ENCODE data around the gene ISLR.

Gene ISLR

DNA sequence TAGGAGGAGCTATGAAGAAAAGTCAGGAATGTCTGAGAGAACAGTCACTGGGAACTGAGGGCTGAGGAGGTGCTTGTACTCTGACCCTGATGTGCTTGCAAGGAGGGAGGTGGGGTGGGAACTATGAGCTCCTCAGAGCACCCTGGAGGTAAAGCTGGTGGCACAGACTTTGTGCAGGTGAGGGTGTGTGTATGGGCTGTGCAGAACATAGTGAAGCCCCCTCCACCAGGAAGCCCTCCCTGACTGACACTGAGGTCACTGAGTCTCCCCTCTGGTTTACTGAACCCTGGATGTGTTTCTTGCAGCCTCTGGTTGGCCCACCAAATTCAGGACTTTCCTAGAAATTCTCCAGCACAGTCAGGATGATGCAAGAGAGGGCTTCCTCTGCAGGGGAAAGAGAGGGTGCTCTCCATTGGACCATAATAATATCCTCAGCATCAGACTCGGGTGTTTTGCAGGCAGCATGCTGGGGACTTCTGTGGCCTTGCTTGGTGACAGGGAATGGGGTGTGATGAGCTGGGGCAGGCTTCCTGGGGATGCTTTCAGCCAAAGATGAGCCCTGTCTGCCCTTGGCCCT lies 1.5 kb upstream of the ISLR start:
- no peak for DNase-seq

DNA sequence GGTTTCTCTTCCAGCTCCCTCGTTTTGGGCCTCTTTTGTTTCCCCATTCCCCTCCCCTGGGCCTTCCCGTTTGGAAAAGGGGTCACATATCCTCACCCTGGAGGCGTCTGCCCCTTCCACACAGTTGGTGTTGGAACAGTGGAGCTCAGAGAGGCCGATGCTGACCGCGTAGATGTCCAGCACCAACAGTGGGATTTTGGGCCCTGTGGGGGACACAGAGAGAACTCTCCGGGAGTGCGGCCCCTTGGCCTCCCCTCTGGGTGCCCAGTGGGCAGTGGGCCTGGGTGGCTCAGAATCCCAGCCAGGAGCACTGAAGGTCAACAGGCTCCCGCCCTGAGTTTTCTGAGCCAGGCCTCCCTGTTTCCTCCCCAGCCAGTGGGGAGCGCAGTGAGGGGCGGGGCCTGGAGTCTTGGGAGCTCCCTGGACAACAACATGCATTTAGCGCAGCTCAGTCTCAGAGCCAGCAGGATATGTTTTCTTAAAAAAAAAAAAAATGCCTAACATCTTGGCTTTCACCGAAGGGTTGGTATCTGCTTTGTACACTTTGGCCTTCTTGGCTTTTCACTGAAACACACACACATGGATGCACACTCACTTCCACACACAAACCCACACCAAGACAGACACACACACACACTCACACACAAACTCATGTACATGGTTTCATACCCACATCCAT lies 670 bp upstream of the ISLR start:
- DNase-seq = no peak

DNA sequence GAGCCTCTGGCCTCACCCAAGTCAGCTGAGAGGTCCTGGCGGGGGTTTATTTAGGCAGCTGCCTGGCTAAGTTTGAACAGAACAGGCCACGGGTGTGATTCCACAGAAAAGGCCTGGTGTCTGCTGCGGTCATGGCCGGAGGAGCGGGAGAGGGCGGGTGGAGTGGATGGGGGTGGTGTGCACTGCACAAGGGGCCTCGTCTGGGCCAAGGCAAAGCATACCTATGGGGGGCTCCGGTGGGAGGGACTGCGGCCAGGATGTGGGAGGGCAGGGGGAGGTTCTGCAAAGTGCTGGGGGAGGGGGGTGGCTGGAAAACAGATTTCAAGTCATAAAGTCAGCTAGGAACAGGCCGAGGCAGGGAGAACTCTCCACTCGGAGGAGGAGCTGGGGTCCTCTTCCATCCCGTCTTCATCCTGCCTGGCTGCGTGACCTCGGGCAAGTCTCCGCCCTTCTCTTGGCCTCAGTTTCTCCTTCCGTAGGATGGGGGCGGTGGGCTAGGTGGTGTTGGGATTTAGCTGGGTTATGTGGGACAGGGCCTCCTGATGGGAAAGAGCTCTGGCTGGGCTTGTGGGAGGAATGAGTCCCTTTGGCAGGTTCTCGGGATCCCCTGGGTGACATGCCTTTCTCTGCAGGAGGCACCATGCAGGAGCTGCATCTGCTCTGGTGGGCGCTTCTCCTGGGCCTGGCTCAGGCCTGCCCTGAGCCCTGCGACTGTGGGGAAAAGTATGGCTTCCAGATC lies 878 bp downstream of the ISLR start:
- no peak for DNase-seq

DNA sequence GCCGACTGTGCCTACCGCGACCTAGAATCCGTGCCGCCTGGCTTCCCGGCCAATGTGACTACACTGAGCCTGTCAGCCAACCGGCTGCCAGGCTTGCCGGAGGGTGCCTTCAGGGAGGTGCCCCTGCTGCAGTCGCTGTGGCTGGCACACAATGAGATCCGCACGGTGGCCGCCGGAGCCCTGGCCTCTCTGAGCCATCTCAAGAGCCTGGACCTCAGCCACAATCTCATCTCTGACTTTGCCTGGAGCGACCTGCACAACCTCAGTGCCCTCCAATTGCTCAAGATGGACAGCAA lies 1.4 kb downstream of the ISLR start:
- no peak for DNase-seq

DNA sequence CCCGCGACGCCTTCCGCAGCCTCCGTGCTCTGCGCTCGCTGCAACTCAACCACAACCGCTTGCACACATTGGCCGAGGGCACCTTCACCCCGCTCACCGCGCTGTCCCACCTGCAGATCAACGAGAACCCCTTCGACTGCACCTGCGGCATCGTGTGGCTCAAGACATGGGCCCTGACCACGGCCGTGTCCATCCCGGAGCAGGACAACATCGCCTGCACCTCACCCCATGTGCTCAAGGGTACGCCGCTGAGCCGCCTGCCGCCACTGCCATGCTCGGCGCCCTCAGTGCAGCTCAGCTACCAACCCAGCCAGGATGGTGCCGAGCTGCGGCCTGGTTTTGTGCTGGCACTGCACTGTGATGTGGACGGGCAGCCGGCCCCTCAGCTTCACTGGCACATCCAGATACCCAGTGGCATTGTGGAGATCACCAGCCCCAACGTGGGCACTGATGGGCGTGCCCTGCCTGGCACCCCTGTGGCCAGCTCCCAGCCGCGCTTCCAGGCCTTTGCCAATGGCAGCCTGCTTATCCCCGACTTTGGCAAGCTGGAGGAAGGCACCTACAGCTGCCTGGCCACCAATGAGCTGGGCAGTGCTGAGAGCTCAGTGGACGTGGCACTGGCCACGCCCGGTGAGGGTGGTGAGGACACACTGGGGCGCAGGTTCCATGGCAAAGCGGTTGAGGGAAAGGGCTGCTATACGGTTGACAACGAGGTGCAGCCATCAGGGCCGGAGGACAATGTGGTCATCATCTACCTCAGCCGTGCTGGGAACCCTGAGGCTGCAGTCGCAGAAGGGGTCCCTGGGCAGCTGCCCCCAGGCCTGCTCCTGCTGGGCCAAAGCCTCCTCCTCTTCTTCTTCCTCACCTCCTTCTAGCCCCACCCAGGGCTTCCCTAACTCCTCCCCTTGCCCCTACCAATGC lies 2.0 kb downstream of the ISLR start:
- DNase-seq = no peak

DNA sequence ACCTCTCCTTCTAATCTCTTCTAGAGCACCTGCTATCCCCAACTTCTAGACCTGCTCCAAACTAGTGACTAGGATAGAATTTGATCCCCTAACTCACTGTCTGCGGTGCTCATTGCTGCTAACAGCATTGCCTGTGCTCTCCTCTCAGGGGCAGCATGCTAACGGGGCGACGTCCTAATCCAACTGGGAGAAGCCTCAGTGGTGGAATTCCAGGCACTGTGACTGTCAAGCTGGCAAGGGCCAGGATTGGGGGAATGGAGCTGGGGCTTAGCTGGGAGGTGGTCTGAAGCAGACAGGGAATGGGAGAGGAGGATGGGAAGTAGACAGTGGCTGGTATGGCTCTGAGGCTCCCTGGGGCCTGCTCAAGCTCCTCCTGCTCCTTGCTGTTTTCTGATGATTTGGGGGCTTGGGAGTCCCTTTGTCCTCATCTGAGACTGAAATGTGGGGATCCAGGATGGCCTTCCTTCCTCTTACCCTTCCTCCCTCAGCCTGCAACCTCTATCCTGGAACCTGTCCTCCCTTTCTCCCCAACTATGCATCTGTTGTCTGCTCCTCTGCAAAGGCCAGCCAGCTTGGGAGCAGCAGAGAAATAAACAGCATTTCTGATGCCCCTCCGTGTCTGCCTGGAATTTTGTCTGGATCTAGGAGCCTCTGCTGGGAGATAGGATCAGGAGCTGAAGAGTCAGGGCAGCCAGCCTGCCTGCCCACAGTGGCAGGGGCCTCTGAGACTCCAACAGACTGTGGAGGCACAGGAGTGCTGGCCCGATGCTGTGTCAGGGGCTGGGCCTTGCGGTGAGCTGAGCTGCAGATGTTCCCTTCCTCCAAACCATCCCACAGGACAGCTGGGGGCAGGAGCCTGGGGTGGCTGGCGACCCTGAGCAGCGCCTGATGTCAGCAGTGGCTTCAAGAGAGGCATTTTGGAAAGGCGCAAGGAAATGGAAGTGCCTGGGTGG lies 3.0 kb downstream of the ISLR start:
- DNase-seq = no peak

DNA sequence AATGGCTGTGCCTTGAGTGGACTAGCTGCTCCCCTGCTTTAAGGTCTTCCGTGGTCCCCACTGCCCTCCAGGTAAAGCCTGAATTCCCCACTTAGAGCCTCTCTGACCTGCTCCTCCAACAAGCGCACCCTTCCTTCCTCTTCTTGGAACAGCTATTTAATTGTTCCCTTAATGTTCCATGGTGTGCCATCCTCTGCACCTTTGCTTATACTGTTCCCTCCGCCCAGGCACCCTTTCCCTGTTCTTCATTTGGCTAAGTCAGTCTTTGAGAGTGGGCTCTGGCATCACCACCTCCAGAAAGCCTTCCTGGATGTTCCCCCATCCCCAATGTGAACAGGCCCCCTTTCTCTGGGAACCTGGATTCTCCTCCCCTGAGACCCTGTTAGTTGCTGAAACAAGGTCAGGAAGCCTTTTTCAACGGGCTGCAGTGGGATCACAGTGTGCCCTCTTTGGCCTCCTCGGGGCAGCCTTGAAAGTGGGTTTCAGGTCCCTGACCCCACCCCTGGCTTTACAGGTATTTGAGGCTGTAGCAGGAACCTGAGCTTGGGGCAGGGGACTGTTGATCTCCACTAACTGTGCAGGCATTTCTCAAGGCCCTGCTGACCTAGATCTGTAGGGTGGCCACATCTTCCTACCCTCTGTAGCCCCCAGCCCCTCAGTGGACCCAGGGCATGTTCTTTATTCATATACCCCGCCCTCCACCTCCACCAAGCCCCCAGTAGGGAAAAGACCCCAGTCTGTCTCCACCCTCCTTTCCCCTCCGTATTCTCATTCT lies 5.0 kb downstream of the ISLR start:
- DNase-seq = no peak

DNA sequence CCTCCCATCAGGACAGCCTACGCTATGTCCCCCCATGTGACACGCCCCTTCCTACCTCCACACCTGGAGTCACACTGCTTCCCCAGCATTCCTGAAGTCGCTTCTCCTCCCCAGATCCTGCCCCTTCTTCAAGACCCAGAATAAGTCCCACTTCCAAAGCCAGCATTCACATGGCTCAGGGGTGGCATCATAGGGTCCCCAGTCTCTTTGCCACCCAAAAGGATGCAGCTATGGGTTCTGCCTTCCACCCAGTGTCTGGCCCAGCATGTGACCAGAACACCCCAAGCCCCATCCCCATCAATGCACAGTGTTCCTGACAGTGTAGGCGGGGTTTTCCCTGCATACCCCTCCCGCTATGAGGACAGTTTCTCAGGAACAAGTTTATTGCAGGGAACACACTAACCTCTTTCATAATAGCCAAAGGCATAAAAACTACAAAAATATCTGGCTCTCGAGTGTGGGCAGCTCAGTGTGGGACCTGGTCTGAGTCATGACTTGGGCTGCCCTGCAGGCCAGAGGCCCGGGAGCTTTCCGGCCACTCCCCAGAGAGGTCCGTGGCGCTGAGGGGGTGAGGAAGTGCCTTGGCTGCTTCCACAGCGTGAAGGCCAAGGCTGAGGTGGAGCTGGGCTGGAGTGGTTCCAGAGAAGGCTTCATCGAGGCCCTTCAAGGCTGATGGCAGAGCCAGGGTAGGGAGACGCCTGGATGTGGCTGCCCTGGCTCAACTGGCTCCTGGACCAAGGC lies 5.8 kb downstream of the ISLR start:
- DNase-seq = no peak

DNA sequence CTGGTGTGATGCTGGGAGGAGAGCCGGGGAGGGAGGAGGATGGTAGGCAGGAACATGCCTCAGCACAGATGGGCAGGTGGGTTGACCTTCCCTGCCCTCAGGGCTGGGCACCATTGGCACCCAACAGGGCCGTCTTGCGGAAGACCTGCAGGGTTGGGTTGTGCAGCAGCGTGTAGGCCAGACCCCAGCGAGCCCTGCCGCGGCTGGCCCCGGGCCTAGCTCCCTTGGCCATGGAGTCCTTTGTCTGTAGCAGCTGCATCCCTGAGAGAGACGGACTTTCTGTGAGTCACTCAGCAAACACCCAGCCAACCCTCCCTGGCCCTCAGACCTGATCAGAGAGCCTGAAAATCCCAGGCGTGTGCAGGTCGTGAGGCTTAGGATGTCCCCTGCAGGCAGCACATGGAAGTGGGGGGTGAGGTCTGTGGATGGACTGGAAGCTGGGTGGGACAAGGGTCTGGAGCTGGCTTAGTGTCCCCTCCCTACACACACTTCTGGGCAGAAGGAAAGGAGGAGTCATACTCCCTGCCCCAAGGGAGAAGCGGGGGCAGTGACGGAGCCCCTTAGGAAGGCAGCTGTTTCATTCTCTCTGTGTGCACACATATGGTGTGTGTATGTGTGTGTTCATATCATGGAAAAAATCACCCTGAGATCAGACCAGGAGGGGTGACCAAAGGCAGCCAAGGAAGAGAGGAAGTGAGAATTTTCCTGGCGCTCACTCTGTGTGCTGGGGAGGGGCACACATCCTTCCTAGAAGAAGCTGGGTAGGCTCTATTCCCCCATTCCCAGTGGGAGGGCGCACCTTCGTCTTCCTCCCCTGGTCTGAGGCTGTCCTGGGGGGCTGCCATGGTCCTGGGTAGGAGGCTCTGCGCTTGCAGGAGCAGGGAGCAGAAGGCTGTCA lies 6.7 kb downstream of the ISLR start:
- DNase-seq = no peak

DNA sequence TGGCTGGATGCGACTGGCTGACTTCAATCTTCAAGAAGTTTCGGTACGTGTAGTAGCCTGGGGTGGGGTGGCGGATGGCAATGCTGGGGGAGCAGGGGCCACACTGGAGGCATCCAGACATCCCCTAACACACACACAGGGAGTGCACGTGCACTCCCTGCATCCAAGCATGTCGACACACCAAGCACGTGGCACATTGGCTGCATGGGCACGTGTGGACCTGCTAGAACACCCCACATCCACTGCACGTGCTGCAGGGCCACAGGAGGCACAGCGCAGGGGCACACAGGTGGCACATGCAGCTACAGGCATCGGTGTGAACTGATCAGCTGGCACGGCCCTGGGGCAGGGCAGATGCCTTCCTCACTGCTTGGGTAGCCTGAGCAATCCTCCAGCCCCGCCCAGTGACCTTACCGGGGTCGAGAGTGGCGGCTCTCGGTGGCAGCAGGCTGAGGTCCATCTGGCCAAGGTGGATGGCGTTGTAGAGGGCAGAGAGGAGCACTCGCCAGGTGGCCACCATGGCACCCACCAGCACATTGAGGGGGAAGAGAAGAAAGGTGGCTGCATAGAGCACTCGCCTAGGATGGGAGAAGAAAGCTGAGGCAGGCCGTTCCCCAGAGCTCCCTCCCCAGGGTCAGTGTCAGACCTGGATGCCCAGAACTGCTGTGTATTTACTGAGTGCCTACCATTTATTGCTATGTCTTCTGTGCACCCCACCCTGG lies 7.5 kb downstream of the ISLR start:
- DNase-seq = no peak

DNA sequence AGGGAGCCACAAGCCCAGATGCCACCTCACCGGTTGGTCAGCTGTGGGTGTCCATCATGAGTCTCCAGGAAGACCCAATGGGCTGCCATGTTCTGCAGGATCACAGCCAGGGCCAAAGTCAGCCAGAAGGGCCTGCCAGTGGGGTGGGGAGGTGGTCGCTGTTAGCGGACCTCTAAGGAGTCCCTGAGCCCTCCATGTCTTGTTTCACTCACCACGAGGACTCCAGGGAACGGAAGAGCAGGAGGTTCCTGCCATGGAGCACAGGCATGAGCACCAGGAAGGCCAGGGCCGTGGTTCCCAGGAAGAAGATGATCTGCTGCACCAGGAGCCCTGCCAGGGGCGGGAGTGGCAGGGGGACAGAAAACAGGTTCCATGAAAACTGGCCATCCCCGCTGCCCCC lies 8.6 kb downstream of the ISLR start:
- DNase-seq = no peak

DNA sequence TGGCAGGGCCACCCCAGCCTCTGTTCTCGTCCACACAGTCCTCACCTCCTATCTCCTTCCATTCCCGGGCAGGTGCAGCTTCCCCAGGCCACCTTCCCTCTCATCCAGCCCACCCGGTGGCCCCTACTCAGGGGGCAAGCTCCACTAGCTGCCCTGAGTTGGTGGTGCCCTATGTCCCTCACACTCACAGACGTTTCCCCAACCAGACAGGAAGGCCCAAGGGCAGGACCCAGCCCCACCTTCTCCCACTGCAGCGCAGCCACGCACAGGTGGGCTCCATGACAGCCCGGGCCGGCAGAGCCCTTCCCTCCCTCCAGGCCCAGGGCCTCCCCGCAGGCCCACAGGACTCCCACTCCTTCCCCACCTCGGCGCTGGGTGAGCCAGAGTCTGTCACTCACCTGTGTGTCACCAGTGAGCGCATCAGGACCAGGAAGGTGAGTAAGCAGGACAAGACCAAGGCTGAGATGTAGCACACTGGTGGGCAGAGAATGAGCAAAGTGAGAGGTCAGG lies 11.1 kb downstream of the ISLR start:
- no peak for DNase-seq

DNA sequence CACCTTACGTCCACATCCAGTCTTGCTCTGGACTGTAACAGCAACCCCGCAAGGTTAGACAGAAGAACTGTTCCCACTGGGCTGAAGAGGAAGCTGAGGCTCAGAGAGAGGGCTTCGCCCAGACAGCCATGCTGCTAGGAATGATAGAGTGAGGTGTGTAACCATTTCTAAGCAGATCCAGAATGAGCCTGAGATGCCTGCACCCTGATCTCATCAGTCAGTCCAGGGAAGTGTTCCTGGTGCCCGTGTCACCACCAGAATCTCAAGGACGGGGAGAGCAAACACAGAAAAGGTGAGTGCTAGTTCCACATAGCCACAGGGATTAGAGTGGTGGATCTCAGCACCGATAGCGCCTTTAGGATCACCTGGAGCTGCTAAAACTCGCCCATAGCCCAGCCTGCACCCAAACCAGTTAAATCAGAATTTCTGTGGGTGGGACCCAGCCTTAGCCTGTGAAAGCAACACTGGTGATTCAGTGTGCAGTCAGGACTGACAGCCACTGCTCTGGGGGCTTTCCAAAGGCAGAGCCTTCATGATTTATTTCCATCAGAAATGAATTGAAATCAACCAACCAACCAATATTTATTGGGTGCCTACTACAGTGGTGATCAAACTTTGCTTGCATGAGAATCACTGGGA lies 12.3 kb downstream of the ISLR start:
- no peak for DNase-seq

DNA sequence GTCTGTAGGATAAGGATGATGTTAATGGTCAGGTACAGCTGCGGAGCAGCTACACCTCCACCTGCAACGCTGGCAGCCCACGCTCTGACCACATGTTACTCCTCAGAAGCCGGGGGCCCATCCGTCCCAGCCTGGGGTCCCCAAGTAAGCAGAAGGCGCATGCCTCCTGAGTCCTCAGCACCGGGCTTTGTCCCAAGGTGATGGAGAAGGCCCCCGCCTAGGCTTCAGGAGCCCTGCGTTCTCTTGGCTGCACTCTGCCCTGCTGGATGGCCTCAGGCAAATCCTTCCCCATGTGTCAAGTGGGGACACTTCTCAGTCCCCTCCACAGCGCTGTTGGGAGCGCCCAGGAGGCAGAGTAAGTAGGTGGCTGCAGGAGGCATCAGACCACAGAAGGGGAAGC lies 14.7 kb downstream of the ISLR start:
- no peak for DNase-seq

DNA sequence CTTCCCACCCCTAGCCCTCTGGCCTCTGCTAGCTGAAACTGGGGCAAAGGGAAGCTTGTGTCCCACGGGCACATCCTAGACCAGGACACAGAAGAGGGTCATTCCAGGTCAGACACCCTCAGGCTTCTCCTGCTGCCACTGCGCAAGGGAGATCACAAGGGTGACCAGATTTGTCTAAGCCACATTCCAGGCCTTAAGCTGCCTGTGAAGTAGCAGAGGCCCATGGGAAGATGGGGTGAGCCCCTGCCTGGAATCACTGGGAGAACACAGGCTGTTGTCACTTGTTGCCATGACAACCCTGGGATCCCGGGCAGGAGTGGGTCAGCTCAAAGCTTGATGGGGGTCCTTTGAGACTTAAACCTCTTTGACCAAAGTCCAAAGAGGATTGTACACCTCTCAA lies 18.3 kb downstream of the ISLR start:
- no peak for DNase-seq

DNA sequence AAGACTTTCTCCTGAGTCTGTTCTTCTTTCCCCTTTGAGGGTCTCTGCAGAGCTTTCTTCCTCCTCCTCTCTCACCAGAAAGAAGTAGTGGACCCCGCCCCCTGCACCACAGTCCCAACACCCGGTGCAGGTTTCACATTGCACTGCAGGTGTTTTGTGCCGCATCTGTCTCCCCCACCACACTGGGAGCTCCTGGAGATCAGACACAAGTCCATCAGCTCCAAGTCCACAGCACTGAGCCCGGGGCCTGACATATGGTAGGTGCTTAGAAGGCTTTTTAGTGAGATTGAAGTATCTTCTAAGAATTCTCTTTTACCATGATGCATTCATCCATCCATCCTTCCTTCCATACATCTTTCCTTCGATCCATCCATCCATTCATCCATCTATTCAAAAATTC lies 19.2 kb downstream of the ISLR start:
- DNase-seq = no peak

DNA sequence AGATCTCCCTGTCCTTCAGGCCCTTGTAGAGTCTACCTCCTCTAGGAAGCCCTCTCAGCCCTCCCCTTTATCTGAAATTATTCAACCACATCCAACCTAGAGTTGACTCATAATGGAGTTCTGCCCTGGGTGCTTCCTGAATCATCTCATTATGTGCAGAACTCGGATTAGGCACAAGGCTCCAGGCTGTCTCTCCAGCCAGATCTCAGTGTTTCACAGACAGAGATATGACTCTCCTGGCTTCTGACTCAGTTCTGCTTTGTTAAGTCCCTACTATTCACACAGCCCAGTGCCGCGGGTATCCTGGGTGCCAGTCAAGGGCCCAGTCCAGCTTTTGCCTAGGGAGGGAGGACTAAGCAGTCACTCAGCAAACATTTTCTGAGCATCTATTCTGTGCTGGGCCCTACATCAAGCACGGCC lies 19.8 kb downstream of the ISLR start:
- no peak for DNase-seq

DNA sequence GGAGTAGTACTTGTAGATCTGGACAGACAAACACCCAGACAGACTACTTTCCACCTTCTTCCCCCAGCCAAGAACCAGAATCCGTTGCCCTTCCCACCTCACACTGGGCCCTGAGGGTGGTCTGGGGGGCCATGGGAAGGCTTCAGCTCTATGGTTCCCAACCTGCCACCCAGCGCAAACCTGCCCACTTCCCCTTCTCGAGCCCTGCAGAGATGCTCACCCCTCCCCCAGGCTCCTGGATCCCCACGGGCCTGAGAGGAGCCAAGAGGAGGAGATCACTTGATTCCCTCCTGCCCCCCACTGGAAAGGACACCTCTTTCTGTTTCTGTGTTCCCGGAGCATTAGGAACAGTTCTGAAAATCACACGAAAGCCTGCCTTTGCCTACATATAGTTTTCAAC lies 20.4 kb downstream of the ISLR start:
- no peak for DNase-seq

Measured in NCI-H187 (cell line).